ENCODE data around the gene IRF1.
"Not testable (repeated sequence)": the region's sequence is repeated elsewhere in the genome, so short reads cannot be mapped to it uniquely, and the experiment has no call there.

The IRF1 gene

GRCh38 chr5:132490484-132491367 is at the start of gene IRF1:
Gene IRF1, minus strand, starts transcription at chr5:132490773. Its CDS starts 1,295 bp downstream, at chr5:132489478.
- peak; percentile 98 for DNase-seq

GRCh38 chr5:132540149-132540548 is 49.6 kb upstream of the IRF1 start:
- no peak for DNase-seq

DNA sequence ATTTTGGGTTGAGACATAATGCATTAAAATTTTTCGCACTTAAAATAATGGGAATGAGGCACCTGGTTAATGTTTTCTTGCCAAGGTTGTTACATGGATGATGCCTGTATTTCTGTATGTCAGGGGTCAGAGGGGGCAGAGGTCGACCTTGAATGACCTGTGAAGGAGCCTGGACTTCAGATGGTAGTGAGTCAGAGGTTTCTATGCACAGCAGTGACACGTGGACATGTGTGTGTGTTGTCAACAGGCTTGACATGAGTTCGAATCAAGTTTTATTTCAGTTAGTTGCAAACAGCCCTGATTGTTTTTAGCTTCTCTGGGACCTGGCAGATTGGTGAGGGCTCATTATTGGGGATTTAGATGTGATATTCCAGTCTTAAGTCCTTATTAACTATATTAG is 49.1 kb upstream of the IRF1 start:
- DNase-seq = no peak

DNA sequence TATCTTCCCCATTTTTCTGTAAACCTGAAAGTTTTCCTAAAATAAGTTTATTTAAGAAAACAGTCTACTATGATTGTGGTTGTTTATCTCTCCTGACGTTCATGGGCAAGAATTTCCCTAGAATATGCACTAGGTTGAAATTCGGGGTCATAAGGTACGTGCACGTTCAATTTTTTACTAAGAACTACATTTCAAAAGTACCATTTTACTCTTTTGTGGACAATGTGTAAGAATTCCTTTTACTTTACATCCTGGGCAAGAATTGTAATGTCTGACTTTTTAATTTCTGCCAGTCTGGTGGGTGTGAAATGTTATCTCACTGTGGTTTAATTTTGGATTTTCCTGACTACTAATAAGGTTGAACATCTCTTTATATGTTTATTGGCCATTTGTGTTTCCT is 40.4 kb upstream of the IRF1 start:
- no peak for DNase-seq

- DNase-seq = no peak
These were observed 38.5 kb upstream of the IRF1 start for GRCh38 chr5:132528866-132529634.

DNA sequence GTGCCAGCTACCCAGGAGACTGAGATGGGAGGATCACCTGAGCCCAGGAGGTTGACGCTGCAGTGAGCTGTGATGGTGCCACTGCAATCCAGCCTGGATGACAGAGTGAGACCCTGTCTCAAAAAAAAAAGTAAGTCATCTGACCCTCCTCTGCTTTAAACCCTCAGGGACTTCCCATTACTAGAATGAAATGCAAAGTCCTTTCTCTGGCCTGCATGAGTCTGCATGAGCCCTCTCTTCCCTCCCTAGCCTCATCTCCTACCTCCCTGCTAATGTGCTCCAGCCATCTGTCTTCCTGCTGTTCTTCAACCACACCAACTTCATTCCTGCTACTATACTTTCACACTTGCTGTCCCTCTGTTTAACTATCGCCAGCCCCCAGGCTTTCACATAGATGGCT is 37.4 kb upstream of the IRF1 start:
- DNase-seq = no peak

- no peak for DNase-seq
These were observed 36.5 kb upstream of the IRF1 start for GRCh38 chr5:132526974-132527564.

DNA sequence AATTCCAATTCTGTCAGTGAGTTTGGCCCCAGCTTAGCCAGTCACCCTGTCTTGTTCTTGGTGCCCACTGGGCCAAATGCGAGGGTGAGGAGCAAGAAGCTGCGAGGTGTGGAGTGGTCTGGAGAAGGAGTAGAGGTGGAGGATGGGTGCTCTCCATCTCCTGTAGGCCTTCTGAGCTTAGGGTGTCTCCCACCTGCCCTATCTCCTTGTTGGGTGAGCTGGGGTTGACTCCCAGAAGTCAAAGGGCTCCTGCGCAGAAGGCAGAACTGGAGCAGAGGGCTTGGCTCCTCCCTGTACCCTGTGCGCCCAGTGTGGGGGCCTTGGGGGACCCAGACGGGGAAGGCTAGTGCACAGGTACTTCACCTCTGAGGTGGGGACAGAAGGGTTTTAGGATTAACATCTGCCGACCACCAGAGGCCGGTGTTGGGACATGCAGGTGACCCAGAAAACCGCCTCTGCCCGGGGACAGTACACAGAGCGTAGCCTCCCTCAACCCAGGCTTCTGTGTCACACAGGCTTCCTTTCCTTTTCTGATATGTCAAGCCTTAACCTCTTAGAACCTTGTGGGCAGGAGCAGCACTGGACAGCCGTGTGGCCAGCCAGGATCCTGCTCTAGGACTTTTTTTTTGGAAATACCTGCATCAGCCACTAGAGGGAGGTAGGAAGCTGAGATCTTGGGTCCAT is 35.9 kb upstream of the IRF1 start:
- DNase-seq = no peak

DNA sequence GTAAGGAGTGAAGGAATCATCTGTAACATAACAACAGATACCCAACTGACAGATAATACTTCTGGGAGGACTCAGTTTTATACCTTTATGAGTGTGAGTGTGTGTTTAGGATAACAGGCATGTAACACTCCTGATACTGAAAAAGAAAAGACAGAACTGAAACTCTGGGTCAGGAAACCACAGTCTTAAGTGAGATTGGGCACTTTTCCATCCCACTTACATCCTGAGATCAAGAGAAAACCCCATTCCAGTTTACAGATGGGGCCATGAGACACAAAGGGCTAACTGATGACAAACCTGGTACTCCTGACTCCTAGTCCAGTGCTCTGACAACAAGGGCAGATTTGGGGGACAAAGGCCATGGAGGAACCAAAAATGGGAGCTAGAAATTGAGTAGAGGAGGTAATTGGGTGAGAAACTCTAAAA is 34.7 kb upstream of the IRF1 start:
- DNase-seq = no peak

DNA sequence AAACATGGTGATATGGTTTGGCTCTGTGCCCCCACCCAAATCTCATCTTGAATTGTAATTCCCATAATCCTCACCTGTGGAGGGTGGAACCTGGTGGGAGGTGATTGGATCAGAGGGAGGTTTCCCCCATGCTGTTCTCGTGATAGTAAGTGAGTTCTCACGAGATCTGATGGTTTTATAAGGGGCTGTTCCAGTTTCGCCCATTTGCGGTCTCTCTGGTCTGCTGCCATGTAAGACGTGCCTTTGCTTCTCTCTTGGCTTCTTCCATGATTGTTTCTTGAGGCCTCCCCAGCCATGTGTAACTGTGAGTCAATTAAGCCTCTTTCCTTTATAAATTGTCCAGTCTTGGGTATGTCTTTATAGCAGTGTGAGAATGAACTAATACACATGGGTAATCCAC is 34.3 kb upstream of the IRF1 start:
- not testable (repeated sequence) for DNase-seq

- not testable (repeated sequence) for DNase-seq
These were observed 31.5 kb upstream of the IRF1 start for GRCh38 chr5:132522067-132522466.

- not testable (repeated sequence) for DNase-seq
These were observed 23.2 kb upstream of the IRF1 start for GRCh38 chr5:132513618-132514336.

GRCh38 chr5:132510076-132510475 is 19.5 kb upstream of the IRF1 start:
- DNase-seq = no peak

- DNase-seq = no peak
These were observed 15.6 kb upstream of the IRF1 start for GRCh38 chr5:132506094-132506692.

DNA sequence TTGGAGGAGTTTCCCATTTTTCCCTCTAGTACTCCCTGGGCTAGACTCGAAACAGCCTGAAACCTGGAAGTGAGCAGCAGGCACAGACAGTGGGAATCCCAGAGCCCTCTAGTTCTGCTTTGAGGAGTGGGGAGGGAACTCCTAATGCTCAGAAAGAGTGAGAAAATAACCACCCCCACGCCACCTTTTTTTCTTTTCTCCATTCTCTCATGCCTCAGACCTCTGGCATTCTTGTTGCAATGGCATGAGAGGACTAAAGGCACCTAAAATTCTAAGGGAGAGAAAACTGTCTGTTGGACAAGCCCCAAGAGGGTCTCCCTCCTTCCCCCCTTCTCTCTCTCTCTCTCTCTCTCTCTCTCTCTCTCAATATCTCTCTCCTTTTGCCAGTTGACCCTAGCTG is 15.1 kb upstream of the IRF1 start:
- DNase-seq = no peak

- no peak for DNase-seq
These were observed 14.2 kb upstream of the IRF1 start for GRCh38 chr5:132504746-132505145.

DNA sequence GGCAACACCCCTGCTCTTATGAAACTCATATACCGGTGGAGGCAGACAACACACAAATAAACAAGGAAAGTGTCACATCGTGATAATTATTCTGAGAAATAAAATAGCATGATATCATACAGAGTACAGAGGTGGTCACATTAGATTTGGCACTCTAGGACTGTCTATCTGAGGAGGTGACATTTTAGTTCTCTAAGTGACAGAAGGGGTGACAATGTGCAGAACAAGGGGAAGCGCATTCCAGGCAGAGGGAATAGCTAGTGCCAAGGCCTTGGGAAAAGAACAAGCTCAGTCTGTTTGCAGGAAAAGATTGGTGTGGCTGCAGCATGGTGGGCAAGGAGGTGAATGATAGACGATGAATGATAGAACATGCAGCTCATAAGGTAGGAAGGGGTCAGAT is 12.7 kb upstream of the IRF1 start:
- no peak for DNase-seq

DNA sequence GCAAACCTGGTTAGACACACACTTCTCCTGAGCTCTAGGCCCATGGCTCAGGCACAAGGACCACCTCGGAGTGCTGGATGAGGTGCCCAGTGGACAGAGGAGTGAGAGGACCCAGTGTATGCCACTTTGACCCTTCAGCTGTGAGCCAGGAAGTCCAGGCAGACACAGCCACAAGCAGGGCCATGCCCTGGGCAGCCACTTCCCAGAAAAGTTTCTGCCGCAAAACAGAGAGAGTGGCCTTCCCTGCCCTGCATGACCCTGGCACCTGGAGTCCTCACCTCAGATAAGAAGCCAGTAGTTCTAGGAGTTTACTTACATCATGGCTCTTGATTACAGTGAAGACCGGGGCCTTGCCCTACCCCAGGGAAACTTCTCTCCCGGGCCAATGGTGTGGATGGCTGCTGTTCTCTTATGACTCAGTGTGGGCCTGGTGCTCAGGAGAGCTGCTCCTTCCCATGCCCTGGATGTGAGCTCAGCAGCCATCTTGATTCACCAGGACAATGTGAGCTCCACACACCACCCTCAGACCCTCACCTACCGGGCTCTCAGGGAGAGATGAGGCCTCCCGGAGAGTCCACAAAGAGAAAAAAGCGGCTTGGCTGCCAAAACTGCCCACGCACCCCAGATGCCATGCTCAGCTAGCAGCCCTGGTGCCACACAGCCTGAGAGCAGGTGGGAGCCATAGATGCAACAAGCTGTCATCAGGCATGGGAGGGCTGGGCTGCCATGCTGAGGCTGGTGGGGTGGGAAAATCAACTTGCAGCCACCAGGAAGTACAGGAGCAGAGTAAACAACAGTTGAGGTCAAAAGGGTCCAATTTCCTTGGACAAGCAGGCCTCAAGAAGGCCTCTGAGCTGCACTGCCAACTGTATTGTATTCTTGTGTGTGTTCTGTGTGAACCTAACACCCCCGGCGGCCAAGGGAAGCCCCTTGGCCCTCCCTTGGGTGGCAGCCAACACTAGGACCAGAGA is 11.7 kb upstream of the IRF1 start:
- DNase-seq = no peak

- DNase-seq = no peak
These were observed 11.0 kb upstream of the IRF1 start for GRCh38 chr5:132501629-132501956.

- DNase-seq = peak; percentile 86
These were observed 10.5 kb upstream of the IRF1 start for GRCh38 chr5:132500931-132501628.
